ENCODE results near the gene HDLBP.

GRCh38 chr2:241211276-241211675, 104.2 kb downstream of the HDLBP start:
- TF ChIP-seq POLR2AphosphoS5 (IDR thresholded peaks at IDR 0.05; ENCODE audit: insufficient read depth in 1 of 2, low read depth in 1 of 2) (no peak), POLR2A (IDR thresholded peaks at IDR 0.05) (no peak)
